Gastrocnemius medialis (tissue), 4 donors: Measurements from ENCODE around the gene FAM53A.

ENCODE experiments used
- POLR2A ChIP-seq, 2 donors: fragments of 450-650 bp; IDR thresholded peaks; one replicate each; pipeline ENCODE4 v1.6.1; 2017; ENCODE audit warnings: antibody characterized with exemption in 2 of 2, mild to moderate bottlenecking in 2 of 2, moderate library complexity in 2 of 2
- TF ChIP-seq, protein P1 (sequence below), 5 experiments: fragments of 450-650 bp in 3 of 5; fragments of 200-600 bp in 2 of 5; sonication (generic) in 2 of 5; IDR thresholded peaks in 4 of 5; conservative IDR thresholded peaks in 1 of 5; 1 replicate in 4 of 5; 2 replicates in 1 of 5; pipeline ENCODE4 v1.5.1; 2016 to 2019; ENCODE audit warnings: antibody characterized with exemption in 5 of 5, mild to moderate bottlenecking in 3 of 5, moderate library complexity in 3 of 5

DNA sequence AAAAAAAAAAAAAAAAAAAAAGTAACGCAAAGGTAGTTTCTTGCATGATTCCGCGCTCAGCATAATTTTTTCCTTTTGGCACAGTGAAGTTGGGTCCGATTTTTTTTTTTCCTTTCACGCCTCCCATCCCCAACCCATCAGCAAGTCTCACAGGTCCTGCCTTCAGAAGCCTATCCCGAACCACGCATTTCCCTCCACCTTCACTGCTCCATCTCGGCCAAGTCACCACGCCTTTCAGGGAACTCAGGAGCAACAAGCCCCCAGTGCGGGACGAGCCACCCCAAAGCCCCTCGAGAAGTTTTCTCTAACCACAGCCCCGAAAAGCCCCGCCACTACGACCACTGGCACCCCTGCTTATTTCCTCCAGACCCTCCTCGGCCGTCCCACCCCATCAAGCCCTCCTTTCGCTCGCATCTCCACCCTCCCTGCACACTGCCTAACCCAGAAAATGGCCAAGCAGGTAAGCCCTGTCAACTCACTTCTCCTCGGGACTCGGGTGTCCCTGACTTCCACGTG, 27.0 kb upstream of the FAM53A start:
- TF ChIP-seq, protein P1, sequence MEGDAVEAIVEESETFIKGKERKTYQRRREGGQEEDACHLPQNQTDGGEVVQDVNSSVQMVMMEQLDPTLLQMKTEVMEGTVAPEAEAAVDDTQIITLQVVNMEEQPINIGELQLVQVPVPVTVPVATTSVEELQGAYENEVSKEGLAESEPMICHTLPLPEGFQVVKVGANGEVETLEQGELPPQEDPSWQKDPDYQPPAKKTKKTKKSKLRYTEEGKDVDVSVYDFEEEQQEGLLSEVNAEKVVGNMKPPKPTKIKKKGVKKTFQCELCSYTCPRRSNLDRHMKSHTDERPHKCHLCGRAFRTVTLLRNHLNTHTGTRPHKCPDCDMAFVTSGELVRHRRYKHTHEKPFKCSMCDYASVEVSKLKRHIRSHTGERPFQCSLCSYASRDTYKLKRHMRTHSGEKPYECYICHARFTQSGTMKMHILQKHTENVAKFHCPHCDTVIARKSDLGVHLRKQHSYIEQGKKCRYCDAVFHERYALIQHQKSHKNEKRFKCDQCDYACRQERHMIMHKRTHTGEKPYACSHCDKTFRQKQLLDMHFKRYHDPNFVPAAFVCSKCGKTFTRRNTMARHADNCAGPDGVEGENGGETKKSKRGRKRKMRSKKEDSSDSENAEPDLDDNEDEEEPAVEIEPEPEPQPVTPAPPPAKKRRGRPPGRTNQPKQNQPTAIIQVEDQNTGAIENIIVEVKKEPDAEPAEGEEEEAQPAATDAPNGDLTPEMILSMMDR (IDR thresholded peaks at IDR 0.05 in 4 of 5, conservative IDR thresholded peaks at IDR 0.05 in 1 of 5), result no peak
- no peak for TF ChIP-seq POLR2A (IDR thresholded peaks at IDR 0.05)
